Gastrocnemius medialis (tissue), 4 donors: ENCODE results near the gene FDPS.

Experiments
- POLR2A ChIP-seq, 2 donors: fragments of 450-650 bp; IDR thresholded peaks; one replicate each; pipeline ENCODE4 v1.6.1; 2017; ENCODE audit warnings: antibody characterized with exemption in 2 of 2, mild to moderate bottlenecking in 2 of 2, moderate library complexity in 2 of 2
- TF ChIP-seq, protein P1 (sequence below), 5 experiments: fragments of 450-650 bp in 3 of 5; fragments of 200-600 bp in 2 of 5; sonication (generic) in 2 of 5; IDR thresholded peaks in 4 of 5; conservative IDR thresholded peaks in 1 of 5; 1 replicate in 4 of 5; 2 replicates in 1 of 5; pipeline ENCODE4 v1.5.1; 2016 to 2019; ENCODE audit warnings: antibody characterized with exemption in 5 of 5, mild to moderate bottlenecking in 3 of 5, moderate library complexity in 3 of 5

- no peak for TF ChIP-seq POLR2A (IDR thresholded peaks at IDR 0.05)
- TF ChIP-seq, protein P1, sequence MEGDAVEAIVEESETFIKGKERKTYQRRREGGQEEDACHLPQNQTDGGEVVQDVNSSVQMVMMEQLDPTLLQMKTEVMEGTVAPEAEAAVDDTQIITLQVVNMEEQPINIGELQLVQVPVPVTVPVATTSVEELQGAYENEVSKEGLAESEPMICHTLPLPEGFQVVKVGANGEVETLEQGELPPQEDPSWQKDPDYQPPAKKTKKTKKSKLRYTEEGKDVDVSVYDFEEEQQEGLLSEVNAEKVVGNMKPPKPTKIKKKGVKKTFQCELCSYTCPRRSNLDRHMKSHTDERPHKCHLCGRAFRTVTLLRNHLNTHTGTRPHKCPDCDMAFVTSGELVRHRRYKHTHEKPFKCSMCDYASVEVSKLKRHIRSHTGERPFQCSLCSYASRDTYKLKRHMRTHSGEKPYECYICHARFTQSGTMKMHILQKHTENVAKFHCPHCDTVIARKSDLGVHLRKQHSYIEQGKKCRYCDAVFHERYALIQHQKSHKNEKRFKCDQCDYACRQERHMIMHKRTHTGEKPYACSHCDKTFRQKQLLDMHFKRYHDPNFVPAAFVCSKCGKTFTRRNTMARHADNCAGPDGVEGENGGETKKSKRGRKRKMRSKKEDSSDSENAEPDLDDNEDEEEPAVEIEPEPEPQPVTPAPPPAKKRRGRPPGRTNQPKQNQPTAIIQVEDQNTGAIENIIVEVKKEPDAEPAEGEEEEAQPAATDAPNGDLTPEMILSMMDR (IDR thresholded peaks at IDR 0.05 in 4 of 5, conservative IDR thresholded peaks at IDR 0.05 in 1 of 5), result no peak
Observed at GRCh38 chr1:155279268-155279667, 29.4 kb upstream of the FDPS start.
